Stimulated activated CD4-positive, alpha-beta T cell treated with anti-CD3 and anti-CD28 coated beads, TNF-alpha, amount 100 ng/mL, for 4 hours (primary cell): ENCODE data around the gene CATSPER3.

Experiments
- DNase-seq, 3 experiments: peaks; one replicate each; pipeline ENCODE4 v3.0.0-alpha.2; 2020; ENCODE audit warnings: low read depth in 3 of 3

CATSPER3 gene

DNA sequence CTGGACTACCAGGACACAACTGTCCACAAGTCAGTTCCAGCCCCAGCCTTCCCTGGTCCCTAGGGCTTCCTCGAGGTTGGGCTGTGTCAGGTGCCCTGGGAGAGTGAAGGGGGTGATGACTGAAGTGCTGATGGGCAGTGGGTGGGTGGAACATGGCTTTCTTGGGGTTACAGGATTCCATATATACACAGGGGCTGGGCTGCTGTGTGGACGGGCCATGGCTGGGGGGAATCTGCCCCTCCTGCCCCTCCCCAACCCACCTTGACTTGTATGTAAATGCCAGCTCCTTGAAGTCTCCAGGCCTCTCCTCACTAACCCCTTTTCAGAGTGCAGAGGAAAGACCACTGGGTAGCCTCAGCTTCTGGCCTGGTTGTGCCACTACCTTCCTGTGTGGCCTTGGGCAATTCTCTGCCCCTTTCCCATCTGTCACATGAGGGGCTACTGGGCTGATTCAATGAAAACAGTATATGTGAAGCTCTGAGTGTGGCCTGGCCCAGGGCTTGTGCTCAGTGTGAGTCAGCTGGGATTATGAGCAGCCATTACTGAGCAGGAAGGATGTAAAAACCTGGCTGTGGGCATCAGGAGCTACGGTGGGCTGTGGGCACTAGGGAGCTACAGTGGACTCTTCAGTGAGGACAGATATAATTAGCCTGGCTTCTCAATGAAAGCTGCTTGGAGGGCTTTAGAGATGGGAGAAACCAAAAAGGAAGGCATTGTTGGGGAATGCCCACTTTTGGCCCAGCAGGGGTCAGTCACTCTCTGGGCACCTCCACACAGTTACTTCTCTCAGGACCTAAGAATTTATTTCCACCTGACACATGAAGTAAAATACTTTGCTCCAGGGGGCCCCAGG is 43.0 kb downstream of the CATSPER3 start:
- DNase-seq: no peak

DNA sequence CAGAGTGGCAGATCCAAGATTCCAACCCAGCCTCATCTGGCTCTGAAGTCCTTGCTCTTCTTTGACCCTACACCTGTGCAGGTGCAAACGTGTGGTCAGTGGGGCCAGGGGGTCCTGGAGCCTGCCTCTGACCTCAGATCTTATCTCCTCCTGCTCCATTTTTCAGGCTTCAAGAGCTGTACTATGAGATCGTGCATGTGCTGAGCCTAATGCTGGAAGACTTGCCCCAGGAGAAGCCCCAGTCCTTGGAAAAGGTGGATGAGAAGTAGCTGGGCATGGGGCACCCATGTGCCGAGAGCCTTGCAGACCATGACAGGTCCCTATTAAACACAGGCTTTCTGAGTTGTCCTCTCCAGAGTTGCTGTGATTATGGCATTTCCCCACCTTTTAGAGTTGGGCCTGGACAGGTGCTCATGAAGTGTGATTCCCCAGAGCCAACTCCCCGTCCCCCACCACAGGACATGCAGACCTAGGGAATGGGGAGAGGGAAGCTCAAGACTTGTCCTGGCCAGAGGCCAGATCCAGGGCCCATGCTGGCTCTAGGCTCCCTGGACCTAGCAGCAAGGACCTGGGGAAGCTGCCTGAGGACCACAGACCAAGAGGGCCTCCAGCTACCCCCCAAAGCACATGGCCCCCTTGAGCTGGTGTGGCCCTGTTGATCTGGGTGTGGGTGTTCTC is 43.8 kb downstream of the CATSPER3 start:
- DNase-seq: no peak

DNA sequence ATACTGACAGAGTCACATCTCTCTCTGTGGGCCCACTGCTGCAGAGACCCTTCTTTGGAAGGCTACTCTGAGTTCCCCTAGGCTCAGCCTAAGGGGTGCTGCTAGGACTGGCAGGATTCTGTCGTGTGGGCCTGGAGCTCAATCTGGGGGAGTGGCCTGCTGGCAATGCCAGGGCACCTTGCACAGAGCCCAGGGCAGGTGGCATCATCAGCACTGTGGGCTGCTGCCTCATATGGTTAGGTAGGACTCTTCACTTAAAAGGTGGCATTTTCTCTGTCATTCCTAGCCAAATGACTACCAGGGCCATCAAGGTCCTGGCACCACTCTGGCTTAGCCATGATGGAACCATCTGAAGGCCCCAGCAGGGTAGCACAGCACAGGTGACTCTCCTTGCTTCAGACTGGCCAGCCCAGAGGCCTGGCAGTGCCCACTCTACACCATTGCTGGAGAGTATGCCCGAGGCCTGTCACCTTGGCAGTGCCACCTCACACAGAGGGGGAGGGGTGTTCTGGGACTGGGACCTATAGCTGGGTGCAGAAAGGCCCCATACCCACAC is 44.4 kb downstream of the CATSPER3 start:
- no peak for DNase-seq

DNA sequence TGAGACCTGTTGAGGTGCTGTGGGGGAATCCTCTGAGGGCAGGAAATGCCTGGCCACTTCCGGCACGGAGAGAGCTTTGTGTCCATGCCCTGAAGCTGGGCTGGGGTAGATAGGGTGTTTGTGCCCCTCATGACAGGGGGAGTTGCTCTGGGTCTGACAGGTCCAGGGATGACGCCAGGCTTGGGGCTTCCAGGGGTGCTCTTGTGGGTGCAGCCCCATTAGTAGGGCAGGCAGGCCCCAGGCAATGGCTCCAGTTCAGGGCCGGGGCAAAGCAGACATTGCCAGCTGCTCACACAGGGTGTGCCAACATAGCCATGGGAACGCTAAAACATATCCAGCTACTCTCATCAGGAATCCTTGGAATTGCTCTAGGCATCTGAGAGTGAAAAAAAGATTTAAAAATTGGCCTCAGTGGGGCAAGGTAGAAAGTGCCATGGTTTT is 45.3 kb downstream of the CATSPER3 start:
- DNase-seq: no peak

DNA sequence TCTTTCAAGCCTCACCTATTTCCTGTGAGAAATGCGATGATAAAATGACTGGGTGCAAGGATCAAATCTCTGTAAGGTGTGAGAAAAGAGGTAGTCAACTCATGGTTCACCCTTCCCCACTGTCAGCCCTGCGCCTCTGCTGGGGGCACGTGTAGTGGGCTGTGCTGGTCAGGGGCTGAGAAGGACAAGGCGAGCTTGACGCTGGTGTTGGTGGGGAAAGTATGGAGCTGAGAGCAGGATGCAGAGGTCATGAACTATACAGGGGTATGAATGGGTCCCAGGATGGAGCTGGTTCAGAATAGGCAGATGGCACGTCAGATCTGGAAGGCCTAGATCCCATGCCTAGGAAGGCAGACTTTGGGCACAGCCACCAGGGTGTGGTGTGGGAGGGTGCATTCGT is 45.7 kb downstream of the CATSPER3 start:
- DNase-seq: no peak

DNA sequence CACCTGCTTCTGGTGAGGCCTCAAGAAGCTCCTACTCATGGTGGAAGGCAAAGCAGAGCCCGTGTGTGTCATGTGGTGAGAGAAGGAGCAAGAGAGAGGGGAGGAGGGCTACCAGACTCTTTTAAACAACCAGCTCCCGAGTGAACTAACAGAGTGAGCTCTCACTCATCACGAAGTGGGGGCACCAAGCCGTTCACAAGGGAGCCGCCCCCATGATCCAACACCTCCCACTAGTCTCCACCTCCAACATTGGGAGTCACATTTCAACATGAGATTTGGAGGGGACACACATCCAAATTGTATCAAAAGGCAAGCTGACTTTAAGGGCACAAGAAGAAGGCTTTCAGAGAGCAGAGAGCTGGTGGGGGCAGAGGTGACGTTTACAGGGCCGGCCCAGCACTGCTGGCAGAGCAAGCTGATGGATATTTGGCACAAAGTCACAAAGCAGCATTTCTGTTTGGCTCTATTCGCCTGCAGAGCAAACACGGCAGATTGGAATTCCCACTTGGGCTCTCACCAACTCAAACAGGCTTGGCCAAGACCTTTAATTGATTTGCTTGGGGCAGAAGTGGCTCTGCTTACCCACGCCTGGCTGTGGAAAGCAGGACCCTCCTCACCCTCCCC is 46.4 kb downstream of the CATSPER3 start:
- DNase-seq: no peak

DNA sequence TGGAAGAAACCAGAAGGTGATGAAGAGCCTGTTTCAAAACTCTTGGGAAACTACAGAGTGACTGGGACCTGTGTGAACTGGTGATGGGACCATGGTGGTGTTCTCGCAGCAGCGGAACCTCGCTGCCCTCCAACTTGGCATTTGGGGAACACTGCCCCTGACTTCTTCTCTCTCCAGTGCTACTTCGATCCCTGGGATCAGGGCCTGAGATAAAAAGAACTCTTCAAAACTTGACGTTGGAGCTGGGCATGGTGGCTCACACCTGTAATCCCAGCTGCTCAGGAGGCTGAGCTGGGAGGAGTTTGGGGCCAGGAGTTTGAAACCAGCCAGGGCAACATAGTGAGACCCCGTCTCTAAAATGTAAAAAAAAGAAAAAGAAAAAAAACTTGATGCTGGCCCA is 48.2 kb downstream of the CATSPER3 start:
- DNase-seq: no peak

DNA sequence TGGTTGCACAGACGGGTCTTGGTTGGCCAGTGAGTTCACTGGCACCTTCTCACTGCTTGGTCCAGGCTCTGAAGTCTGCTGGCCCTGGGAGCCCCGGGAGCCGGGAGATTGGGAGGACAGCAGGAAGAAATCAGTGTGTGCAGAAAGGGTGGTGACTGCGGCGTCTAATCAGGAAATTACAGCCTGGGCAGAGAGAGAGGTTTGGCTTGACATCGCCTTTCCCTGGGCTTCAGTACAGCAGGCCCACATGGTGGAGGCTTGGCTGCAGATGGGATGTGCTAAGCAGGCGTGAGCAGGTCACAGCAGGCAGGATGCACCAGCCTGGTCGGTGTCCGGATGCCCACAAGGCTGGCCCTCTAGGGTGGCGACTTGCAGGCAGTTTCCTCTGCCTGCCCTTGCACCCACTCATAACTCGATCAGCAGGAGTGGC is 49.2 kb downstream of the CATSPER3 start:
- DNase-seq: no peak

DNA sequence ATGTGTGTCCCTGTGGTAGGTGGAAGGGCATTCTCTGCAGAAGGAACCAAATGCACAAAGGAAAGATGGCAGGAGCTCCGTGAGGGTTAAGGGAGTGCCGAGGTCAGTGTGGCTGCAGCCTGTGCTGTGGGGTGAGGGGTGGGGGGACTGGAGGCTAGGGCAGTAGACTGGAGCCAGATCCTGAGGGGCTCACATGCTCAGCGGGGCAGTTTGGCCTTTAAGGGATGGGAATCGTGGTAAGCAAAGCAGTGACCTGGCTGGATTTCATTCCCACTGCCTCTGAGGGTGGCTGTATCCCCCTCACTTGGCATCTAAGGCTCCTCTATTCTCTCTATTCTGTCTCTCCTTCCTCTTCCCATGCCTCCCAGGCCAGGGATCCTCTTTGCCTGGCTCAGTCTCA is 50.8 kb downstream of the CATSPER3 start:
- DNase-seq: no peak

DNA sequence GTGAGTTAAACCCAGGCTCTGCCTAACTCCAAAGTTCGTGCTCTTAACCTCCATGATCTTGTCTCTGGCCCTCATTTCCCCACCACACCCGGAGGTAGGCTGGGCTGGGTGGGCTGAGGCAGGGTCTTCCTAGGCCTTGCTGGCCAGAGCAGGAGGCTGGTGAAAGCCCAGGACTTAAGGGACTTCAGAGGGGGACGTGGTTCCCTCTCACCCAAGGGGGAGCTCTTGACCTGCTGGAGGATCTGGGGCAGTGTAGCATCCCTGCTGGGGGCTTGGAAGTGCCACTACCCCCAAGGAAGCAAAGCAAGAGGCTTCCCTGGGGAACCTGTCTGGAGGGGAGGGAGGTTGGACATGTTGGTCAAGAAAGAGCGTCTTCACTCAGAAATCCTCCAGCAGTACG is 51.6 kb downstream of the CATSPER3 start:
- DNase-seq: no peak

DNA sequence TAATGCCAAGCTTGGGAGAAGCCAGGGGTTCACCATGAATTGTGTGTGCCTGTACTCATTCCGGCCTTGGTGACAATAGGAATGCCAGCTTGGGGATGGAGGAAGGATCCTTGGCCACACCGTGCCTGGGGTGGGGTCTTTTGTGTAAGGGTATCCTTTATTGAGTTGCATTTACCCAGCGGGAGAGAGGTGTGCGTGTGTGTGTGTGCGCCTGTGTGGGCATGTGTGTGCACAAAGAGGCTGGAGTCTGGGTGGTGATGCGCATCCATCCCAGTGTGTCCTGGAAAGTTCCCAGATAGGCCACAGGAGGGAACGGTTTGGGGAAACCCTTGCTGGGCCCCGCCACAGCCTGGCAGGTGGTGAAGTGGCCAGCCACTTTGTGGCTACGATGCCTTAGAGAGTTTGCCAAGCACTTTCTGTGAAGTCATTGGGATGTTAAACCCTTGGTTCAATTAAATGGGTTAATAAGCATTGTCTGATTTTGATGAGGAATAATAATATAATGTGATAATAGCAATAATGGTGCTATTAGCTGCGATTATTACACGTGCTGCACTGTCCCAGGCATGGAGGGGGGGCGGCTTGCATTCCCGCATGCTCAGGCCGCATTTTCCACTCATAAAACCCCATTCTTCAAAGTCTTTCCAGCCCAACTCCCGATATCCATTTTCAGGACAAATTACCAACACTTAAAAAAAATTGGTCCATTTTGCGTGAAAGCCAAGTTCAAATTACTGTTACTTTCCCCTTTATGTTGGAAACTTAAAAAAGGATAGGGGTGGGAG is 52.6 kb downstream of the CATSPER3 start:
- no peak for DNase-seq

DNA sequence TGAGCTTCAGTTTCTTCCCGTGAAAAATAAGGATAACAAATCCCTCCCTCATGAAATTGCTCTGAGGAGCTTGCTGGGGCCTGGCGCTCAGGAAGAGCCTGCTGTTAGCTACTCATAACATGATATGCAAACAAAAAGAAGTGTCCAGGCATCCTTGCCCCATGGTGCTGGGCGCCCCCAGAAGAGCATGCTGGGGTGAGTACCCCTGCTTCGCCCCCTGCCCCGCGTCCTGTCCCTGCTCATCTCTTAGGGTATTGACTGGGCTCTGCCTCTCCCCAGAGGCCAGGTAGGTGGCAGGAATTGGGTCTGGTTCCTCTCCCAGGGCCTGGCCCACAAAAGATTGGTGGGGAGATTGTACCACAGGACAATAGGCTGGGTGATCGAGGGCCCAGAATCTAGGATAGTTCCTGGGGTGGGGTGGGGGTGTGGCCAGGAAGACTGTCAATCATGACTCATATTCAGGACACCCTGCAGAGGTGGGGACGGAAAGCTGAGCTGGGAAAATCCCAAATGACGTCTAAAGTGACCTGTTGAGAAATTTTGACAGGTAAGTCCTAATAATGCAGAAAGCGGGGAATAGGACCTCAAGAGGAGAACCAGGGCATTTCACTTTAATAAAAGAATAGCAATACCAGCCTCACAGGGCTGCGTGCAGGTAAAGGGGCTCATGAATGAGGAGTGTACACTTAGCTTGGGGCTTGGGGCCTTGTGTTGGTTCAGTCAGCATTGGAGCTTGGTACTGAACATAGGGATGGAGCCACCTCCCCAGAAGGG is 57.4 kb downstream of the CATSPER3 start:
- no peak for DNase-seq

DNA sequence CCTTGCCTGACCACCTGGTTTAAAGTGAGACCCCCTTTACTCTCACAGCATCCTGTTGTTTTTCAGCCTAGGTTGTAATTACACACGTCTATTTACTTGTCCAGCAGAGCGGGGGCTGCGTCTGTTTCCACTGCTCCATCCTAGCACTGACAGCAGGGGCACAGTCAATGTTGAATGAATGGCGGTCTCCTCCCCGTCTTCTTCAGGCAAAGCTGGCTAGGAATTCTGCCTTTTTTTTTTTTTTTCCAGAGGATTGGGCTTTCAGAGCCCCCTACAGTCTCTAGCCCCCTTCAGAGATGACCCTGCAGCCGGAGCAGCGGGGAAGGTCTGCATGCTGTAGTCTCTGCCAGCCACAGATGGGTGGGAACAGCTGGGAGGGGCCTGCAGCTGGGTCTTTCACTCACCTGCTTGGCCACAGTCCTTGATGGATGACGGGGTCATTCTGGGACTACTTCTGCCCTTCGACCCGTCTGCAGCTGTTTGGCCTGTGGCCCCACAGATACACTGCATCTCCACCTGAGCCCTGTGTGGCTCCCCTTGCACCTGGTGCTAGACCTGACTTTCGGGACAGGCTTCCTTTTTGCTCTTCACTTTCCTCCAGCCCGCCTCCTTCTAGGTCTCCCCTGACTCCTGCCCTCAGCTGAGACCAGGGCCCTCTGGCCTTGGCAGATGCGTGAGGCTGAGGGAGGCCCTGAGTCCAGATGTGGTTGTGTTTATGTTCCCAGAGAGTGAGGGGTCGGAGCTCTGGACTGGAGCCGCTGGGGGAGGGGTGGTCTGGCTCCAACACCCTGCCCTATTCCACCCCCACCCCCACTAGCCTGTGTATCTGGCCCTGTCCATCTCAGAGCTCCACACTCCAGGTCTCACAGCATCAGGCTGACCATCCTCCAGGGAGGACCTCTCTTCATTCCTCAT is 58.3 kb downstream of the CATSPER3 start:
- DNase-seq: no peak

DNA sequence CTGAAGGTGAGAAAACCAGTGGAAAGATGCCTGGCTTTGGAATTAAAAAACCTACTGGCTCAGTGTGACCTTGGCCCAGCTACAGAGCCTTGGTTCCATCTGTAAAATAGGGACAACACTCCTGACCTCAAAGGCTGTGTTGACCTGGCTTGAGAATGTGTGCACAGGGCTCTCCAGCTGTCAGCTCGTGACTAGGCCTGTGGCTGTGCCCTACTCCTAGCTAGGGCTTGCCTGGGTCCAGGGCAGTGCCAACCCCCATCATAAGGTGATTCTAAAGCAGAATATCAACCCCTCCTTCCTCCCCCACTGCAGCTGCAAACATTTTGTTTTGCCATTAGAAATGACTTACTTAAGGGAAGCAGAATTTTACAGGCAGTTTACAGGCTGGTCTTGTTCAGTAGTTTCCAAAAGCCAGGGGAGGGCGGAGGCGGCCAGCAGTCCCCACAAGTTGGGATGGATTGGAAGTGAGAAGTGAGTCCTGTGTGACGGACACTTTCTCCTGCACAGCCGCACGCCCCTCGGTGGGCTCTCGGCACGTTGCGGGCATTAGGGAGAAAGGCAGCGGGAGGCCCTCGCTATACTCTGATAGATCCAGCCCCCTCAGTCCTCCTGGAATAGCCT is 59.0 kb downstream of the CATSPER3 start:
- no peak for DNase-seq

DNA sequence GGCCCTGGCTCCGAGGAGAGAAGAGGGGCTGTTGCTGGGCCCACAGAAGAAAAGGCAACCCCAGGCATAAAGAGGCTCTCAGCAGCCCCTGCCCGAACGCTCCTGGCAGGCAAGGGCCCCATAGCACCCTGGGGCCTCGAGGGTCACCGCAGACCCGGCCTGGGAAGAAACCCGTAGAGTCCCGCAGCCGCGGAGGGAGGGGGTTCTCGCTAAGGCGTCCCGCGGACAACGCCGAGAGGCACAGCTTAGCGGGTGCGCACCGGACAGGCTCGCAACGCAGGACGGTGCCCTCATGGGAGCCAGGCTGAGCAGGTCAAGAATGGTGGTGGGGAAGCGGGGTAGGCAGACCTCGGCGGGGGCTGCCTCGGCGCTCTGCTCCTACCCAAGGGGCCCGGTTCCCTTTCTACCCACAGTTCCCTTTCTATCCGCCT is 59.6 kb downstream of the CATSPER3 start:
- DNase-seq: no peak

DNA sequence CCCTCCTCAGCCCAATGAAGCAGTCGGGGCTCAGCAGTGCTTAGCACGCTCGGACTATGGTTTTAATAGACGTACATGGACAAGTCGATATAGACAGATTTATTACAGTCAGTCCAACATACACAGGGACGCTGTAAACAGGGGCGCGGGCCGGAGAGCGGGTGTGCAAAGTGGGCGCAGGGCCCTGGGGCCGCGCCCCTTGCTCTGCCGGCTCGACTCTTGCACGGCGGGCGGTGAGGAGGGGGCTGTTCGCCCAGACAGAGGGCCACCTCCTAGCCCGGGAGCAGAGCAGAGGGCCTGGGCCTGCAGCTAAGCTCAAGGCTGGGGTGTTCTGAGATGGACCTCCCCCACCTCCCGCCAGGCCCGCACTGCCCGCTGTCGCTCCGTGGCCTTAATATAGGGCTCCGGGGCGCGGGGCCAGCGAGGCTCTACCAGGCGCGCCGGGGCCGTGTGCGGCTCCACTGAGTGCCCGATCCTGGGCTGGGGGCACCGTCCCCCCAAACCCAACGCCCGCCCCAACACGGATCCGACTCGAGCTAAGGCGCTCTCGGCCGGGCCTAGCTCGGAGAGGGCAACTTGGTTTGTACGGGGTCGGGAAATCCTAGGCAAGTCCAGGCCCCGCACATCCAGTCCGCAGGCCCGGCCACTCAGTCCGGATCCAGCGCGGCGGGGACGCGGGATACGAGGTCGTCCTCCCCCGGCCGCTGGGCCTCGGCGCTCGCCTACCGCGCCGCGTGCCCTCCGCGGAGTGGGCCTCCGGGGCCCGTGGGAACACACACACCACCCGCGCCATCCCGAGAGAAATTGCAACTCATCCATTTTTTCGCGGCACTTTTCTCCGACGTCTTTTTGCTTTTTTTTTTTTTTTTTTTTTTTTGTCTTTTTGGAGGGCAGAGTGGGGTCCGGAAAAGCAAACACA is 60.2 kb downstream of the CATSPER3 start:
- DNase-seq: no peak

DNA sequence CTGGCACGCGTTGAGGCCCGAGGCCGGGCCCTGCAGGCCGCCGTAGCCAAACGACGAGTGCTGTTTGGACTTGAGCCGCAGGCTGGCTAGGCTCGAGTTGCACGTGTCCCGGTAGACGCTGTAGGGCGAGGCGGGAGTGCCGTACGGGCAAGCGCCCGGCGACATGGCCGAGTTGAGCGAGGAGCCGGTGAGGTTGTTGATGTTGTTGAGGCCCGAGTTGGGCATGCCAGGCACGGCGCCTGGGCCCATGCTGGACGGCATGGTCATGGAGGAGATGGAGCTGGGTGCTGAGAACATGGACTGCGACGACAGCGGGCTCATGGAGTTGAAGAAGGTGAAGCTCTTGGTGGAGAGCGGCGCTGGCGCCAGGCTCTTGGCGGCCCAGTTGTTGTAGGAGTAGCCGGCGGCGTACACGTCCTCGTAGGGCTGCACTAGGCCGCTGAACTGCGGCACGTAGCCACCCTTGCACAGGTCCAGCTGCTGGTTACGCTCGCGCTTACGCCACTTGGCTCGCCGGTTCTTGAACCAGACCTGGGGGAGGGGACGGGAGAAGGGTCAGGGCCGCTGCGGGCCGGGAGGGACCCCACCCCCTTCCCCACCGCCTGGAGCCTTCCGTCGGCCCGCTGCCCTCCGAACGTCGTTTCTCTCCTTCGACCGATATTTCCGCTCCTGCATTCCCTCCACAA is 61.2 kb downstream of the CATSPER3 start:
- no peak for DNase-seq
